Stimulated activated CD4-positive, alpha-beta T cell treated with anti-CD3 and anti-CD28 coated beads, TNF-alpha, amount 100 ng/mL, for 4 hours (primary cell): ENCODE data around the gene METTL26.

Experiments used
- DNase-seq, 3 experiments: peaks; one replicate each; pipeline ENCODE4 v3.0.0-alpha.2; 2020; ENCODE audit warnings: low read depth in 3 of 3

The METTL26 gene

GRCh38 chr16:596736-597060, 39.4 kb downstream of the METTL26 start:
- no peak for DNase-seq

DNA sequence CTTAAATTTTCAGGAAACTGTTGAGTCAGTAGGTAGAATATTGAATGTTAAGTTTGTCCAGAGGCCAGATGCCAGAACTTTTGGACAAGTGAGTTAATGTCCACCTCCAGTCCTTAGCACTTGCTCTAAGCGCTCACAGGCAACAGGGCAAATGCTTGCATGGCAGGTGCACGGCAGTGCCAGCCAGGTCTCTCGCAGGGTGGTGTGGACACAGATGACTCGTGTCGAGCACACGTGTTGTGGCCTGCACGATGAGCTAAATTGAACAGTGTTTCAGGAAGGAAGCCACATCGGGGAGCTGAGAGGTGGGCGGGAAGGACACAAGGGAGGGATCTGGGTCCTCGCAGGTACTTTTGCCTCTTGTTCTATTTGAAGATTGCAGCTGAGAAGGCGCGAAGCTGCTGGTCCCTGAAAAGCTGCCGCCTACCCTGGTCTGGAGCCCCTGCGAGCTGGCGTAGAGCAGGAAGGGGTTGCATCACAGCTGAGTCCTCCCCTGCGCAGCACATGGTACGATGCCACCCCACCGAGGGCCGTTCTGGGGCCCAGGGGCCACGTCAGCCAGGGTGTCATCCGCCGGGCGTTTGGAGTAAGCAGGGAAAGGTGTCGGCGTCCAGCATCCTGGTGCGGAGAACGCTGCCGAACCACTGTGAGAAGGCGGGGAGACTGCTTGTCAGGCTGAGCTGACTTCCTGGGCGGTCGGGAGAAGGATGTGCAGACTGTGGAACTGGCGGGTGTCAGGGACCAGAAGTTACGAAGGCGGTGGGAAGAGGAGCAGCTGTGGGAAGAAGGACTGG, 40.0 kb downstream of the METTL26 start:
- DNase-seq = no peak

GRCh38 chr16:595094-595528, 41.0 kb downstream of the METTL26 start:
- no peak for DNase-seq

DNA sequence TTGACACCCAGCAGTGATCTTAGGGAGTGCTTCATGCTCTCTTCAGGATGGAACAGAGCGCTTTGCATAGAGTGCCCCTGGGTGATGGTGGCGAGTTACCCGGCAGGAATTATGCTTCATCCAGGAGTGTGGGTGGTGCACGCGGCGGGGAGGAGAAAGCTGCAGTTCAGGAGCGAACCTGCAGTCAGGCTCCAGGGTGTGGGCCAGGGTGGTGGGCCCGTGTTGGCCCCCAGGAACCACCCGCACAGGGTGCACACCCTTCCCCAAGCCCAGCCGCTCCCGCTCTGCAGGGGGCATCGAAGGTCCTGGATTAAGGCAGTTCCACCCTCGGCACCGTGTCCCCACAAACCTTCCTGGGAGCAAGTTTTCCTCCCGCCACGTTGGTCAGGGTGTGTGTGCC, 42.3 kb downstream of the METTL26 start:
- no peak for DNase-seq

- DNase-seq = no peak
Observed at GRCh38 chr16:593406-593805, 42.7 kb downstream of the METTL26 start.

DNA sequence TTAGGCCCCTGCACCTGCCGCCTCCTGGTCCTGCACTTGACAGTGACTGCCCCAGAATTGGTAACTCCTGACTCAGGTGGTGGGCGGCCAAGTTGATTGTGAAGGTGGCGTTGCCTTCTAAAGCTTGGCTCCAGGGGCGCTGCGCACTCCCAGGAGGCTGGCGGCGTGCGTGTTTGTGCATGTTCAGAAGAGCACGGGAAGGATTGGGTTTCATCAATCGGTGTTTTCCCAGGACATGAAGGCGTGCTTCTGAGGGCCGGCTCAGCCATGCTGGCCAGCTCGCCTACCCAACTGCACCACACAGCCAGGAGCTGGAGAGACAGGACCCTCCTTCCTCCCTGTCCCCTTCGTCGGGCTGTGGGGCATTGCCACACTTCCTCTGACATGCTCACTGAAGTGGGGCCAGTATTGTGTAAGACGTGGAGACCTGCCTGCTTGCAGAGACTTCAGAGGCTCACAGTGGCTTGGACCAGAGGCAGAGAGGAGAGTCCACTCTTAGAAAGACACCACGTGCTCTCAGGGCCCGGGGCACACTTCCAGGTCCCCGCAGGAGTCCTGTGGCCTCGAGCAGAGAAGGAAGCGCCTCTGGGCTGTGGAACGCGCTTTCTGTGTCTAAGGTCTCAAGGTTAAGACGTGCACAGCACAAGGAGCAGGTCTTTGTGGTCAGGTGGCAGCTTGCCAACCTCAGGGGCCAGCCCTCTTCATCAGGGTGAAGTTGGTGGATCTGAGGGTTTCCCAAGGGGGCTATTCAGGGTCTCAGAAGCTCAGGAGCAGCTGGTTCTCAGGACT, 43.4 kb downstream of the METTL26 start:
- DNase-seq = no peak

- no peak for DNase-seq
Observed at GRCh38 chr16:591892-592517, 44.1 kb downstream of the METTL26 start.

DNA sequence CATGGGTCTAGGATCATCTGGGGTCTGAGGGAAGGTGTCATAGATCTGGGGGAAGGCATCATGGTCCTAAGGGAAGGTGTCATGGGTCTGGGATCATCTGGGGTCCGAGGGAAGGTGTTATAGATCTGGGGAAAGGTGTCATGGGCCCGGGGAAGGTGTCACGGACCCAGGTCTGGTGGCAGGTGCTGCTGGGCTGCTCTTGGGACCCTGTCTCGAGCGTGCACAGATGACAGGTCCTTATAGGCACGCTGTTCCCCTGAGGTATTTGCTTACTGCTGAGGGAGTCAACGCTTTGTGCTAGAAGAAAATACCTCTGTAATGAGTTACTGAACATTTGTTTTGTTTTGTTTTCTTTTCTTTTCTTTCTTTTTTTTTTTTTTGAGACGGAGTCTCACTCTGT, 44.9 kb downstream of the METTL26 start:
- DNase-seq = no peak

DNA sequence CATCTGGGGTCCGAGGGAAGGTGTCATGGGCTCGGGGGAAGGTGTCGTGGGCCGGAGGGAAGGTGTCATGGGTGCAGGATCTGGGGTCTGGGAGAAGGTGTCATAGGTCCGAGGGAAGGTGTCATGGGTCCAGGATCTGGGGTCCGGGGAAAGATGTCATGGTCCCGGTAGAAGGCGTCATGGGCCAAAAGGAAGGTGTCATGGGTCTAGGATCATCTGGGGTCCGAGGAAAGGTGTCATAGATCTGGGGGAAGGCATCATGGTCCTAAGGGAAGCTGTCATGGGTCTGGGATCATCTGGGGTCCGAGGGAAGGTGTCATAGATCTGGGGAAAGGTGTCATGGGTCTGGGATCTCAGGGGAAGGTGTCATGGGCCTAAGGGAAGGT, 45.3 kb downstream of the METTL26 start:
- DNase-seq = no peak

- no peak for DNase-seq
Observed at GRCh38 chr16:590188-590814, 45.8 kb downstream of the METTL26 start.

GRCh38 chr16:589658-590187, 46.4 kb downstream of the METTL26 start, which contains the start of gene RAB40C:
RAB40C (plus strand) TSS chr16:590066; CDS start chr16:590292, 226 bp downstream.
- peak; percentile 98 to 99 (median 99) for DNase-seq

- DNase-seq = peak; percentile 95 to 100 (median 96)
Observed at GRCh38 chr16:588889-589657, 47.0 kb downstream of the METTL26 start.

DNA sequence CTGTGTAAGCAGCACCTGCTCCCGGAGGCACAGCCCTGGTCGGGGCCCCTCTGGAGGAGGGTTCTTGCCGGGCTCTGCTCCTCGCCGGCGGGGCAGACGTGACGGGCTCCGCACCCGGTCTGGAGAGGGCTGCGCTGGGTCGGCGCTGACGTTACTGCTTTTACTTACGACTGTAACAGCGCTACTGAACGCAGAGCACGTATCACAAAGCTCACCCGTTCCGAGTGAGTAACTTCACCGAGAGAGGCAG, 47.5 kb downstream of the METTL26 start:
- peak in 1 of 3 experiments; percentile 43 for DNase-seq

DNA sequence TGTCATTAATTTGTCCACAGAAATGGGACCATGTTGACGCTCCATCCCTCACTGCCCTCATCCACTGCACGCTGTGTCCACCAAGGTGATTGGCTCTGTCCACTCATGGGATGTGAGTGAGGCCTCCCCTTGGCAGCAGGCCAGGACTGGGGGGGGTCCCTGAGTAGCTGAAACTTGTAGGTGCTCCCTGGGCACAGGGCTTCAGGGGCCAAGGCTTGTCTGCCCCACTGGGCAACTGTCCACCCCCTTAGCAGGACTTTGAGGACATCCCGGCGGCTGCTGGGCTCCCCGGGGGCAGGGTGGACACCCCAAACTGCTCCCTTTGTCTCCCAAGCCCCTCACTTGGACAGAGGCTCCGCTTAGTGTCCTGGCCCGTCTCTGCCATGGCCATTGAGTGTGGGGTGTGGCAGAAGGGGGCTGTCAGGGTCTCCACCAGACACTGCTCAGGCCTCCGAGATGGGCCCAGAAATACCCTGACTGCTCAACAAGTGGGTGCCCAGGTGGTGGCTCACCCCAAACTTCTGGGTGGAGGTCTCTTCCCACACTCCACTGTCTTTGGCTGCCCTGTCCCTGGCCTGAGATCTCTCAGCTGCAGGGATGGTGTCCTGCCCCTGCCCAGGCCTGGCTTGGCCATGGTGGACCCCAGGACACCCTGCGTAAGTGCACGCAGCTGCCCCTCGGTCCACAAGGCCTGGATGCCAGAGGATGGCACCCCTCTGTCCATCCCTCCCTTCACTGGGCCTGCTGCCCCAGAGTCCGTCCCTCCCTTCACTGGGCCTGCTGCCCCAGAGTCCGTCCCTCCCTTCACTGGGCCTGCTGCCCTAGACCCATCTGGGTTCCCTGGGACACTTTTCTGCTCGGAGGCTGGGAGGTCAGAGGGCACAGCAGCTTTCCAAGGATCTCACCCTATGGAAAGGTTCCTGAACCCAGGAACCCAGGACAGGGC, 49.2 kb downstream of the METTL26 start:
- no peak for DNase-seq

DNA sequence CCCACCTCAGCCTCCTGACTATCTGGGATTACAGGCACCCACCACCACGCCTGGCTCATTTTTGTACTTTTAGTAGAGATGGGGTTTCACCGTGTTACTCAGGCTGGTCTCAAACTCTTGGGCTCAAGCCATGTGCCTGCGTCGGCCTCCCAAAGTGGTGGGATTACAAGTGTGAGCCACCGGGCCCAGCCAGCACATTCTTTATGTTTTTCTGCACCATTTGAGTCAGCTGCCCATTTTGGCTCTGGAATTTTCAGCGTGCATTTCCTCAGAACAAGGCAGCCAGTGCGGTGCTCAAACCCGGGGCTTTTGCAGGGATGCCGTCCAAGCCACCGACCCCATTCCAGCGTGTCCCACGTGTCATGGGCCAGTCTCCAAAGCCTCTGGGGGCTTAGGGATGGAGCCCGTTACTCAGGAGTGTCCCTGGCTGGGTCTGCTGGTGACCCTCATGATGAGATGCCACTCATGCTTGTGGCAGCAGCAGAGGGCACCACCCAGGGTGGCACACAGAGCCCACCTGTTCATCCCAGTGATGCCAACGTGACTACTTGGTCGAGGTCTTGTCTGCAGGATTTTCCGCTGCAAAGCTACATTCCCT, 50.0 kb downstream of the METTL26 start:
- no peak for DNase-seq

- DNase-seq = no peak
Observed at GRCh38 chr16:585351-585750, 50.8 kb downstream of the METTL26 start.
